NB4 (cell line): ENCODE measurements around the gene TFCP2.
"Not testable (repeated sequence)": the region's sequence is repeated elsewhere in the genome, so short reads cannot be mapped to it uniquely, and the experiment has no call there.

ENCODE experiments used
- DNase-seq: peaks from one replicate; pipeline ENCODE4 v3.0.0; 2010; ENCODE audit warnings: low read depth
- H3K4me3 ChIP-seq: one replicate; pipeline ENCODE4 v1.5.1; 2011; ENCODE audit warnings: mild to moderate bottlenecking, low read depth, low read length, moderate library complexity
- CTCF ChIP-seq: IDR thresholded peaks from one replicate; pipeline ENCODE4 v1.5.1; 2012; ENCODE audit warnings: low read depth, low read length
- MAX ChIP-seq: IDR thresholded peaks from 2 replicates; pipeline ENCODE4 v1.6.1; 2011; ENCODE audit warnings: low read depth, low read length
- MYC ChIP-seq: IDR thresholded peaks from 2 replicates; pipeline ENCODE4 v1.6.1; 2011; ENCODE audit warnings: low read depth, low read length
- POLR2A ChIP-seq: IDR thresholded peaks from 2 replicates; pipeline ENCODE4 v1.6.1; 2011; ENCODE audit warnings: mild to moderate bottlenecking; ENCODE audit not compliant: insufficient read length; ENCODE audit errors: extremely low read depth

TFCP2 gene

DNA sequence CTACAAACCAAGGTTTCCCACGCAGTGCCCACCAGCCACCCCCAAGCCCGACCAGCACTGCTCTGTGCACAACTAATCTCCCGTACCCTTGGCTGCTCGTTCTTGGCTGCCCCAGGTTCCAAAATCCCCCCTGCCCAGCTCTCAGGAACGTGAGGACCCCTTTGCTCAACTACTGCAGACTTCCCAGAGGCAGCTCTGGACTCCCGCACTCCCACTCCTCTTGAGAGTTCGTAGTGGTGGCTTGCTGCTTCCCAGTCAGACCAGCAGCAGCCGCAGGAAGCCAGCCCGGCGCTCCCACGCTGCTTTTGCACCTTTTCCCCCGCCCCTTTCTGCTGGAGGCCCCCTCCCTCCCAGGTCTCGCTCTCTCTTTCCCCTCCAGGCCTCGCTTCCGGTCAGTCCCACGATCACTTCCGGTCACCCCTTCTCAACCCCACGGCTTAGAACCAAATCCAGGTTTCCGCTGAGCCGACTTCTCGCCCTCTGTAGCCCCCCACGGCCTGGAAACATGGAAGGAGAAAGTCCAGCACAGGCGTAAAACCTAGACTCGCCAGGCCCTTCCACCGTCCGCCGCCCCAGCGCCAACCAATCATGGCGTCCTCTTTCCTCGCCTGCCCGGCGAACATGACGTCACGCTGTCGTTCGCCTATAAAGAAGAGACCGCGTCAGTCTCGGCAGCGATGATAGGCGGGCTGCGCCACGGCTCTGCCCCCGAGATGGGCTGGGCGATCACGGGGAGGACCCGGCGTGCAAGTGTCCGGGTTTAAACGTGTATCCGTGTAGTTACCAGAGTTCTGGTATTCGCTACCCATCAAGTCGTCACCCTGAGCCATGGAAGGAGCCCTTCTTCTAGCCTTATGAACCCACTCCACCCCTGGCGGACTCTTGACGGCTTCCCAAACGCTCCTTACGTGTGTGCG, at the start of gene TFCP2:
Gene TFCP2 (minus strand): TSS at position 621 of the 917 bp plus-strand sequence. CDS start 713 bp downstream, outside the sequence.
- DNase-seq = peak; percentile 99
- TF ChIP-seq CTCF (no peak), MYC (peak; percentile 37; the same call in 1 of the 2 replicates), MAX (peak; percentile 68), POLR2A (peak; percentile 64)

DNA sequence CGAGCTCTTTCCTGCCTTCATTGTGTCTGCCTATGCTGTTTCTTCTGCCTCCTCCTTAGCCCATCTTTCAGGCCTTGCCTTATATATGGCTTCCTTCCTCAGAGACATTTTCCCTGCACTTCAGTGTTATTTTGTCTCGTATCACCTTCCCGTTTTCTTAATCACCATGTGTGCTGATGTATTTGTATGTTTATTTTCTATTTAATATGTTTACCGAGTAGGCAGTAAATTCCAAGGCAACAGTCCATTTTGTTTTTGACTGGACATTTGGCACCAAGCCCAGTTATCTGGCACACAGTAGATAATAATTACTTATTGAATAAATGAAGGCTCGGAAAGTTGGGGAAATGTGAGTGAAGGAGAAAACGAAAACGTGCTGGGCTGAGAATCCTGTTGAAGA, 49.5 kb upstream of the TFCP2 start:
- DNase-seq = no peak
- TF ChIP-seq POLR2A (no peak), MYC (no peak), CTCF (no peak), MAX (no peak)
- H3K4me3 ChIP-seq = no peak overlapping the region

More for the DNA sequence above, at the start of gene TFCP2:
- peak within 1 kb of the TSS; percentile 87 for H3K4me3 ChIP-seq

DNA sequence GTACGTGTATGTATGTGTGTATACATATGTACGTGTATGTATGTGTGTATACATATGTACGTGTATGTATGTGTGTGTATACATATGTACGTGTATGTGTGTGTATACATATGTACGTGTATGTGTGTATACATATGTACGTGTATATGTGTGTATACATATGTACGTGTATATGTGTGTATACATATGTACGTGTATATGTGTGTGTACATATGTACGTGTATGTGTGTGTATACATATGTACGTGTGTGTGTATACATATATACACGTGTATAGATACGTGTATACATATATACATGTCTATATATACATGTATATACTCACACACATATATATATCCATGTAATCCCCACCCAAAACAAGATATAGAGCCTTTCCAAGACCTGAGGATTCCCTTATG, 46.9 kb upstream of the TFCP2 start:
- not testable (repeated sequence) for H3K4me3 ChIP-seq, DNase-seq

GRCh38 chr12:51219322-51219721, 46.4 kb upstream of the TFCP2 start:
- peak overlapping the region; percentile 70 for H3K4me3 ChIP-seq
- DNase-seq = no peak
- TF ChIP-seq CTCF (no peak), MYC (no peak), MAX (no peak), POLR2A (no peak)

DNA sequence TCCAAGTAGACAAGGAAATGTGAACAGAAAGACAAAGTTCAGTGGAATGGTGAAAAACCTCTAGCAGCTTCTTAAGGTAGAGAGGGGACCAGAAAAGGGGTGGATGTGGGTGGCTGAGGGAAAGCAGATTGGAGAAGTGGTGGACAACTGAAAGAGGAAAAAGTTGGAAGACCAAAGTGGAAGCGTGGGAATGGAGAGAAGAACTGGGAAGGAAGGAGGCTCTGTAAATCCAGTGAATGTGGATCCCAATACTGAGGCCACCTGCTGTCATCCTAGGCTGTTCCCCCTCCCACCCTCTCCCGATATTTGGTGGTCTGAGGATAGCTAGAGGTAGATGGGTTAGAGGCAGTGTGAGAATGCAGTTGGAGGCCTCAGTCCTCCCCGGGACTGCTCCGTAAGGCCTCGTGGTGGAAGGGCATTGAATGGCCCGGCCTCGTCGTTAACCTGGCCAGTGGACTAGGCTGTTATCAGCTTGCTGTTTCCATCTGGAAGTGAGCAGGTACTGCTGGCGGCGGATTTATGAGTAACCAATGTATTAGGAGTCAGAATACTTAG, 45.7 kb upstream of the TFCP2 start:
- peak; percentile 30 for DNase-seq
- peak overlapping the region; percentile 70 for H3K4me3 ChIP-seq
- TF ChIP-seq MAX = no peak
- TF ChIP-seq CTCF = no peak
- no peak for TF ChIP-seq POLR2A
- TF ChIP-seq MYC = no peak

- TF ChIP-seq MAX (peak; percentile 82), POLR2A (peak; percentile 60), MYC (peak; percentile 69), CTCF (peak; percentile 34)
- H3K4me3 ChIP-seq = peak within 1 kb of the TSS; percentile 70
- DNase-seq = peak; percentile 90
These were observed 45.2 kb upstream of the TFCP2 start, which contains the start of gene POU6F1 for GRCh38 chr12:51217968-51218606. POU6F1 (minus strand) TSS chr12:51218062; CDS start chr12:51206836, 11,226 bp downstream.
